ENCODE measurements around the gene SLC31A1.
"Not testable (repeated sequence)": the region's sequence is repeated elsewhere in the genome, so short reads cannot be mapped to it uniquely, and the experiment has no call there.

- TF ChIP-seq CTCF, POLR2A, EP300, POLR2AphosphoS5 (IDR thresholded peaks at IDR 0.05): not testable (repeated sequence)
Observed at GRCh38 chr9:113235701-113236255, 14.4 kb downstream of the SLC31A1 start.
